ENCODE measurements around the gene VPS39. TPM values are rescaled to one million over a fixed set of nuclear protein-coding genes. Genes with fewer than 3 reads are reported as not detected.

VPS39 gene
- total and polyA plus RNA-seq, 2 donors (not counting 3 experiments of a cell fraction or from before 2014, with no cell fraction given): 56.5 to 56.7 TPM

- ChIA-PET POLR2A (no interaction called here), CTCF (interaction anchor here (1.2 to 1.3 kb wide), 2 partner anchors 8 to 26 kb away, joined by 3 to 5 read pairs; no protein-coding TSS in a partner anchor)
- no peak for DNase-seq (ENCODE audit: low read depth, low spot score)
- Histone ChIP-seq H3K79me2 (ENCODE audit: control insufficient read depth, insufficient read depth, low read length) (no peaks in the 10 kb centered on the region), H3K36me3 (ENCODE audit: control insufficient read depth in 2 of 2, extremely low read depth in 1 of 2, insufficient read depth in 2 of 2, low read length in 2 of 2) (peaks cover 23 to 79% of the 10 kb centered on the region in 2 experiments), H3K4me3 (replicated peaks in 1 of 3; ENCODE audit: insufficient read depth in 1 of 3, low read depth in 1 of 3, low read length in 3 of 3) (no peak overlapping the region), H2AFZ (ENCODE audit: low read depth, low read length) (no peak overlapping the region), H3K9me1 (replicated peaks; ENCODE audit: control insufficient read depth, extremely low read depth, insufficient read depth, low read length) (no peaks in the 10 kb centered on the region), H3K4me1 (ENCODE audit: control insufficient read depth, extremely low read depth, insufficient read depth, low read length) (no peaks in the 10 kb centered on the region), H3K4me2 (ENCODE audit: insufficient read depth, low read length) (no peak overlapping the region), H4K20me1 (replicated peaks; ENCODE audit: control insufficient read depth, extremely low read depth, insufficient read depth, low read length) (no peaks in the 10 kb centered on the region), H3K9ac (replicated peaks; ENCODE audit: extremely low read depth, insufficient read depth, low read length) (no peak overlapping the region), H3K27ac (ENCODE audit: insufficient read depth, low read depth, low read length) (no peak overlapping the region), H3K9me3 (replicated peaks; ENCODE audit: control insufficient read depth, insufficient read depth, low read length) (no peaks in the 10 kb centered on the region), H3K27me3 (ENCODE audit: control insufficient read depth in 2 of 2, insufficient read depth in 2 of 2, low read length in 2 of 2) (no peaks in the 10 kb centered on the region)
- no peak for FAIRE-seq
- TF ChIP-seq POLR2AphosphoS5 (IDR thresholded peaks at IDR 0.05; ENCODE audit: insufficient read depth, low read depth, low read length) (no peak), JUN (IDR thresholded peaks at IDR 0.05; ENCODE audit: borderline replicate concordance, insufficient read depth, insufficient read length, low read depth) (no peak), FOS (IDR thresholded peaks at IDR 0.05; ENCODE audit: borderline replicate concordance, insufficient read depth, low read length) (no peak), GATA2 (IDR thresholded peaks at IDR 0.05; ENCODE audit: insufficient read depth, insufficient read length, low read depth, low read length) (no peak), MAX (IDR thresholded peaks at IDR 0.05; ENCODE audit: insufficient read depth, insufficient read length) (no peak), EZH2 (IDR thresholded peaks at IDR 0.05; ENCODE audit: borderline replicate concordance, low read depth, low read length, severe bottlenecking) (no peak), POLR2A (IDR thresholded peaks at IDR 0.05; ENCODE audit: low read depth, low read length) (no peak), MYC (IDR thresholded peaks at IDR 0.05; ENCODE audit: low read depth, low read length) (no peak)
- TF ChIP-seq, protein P1, sequence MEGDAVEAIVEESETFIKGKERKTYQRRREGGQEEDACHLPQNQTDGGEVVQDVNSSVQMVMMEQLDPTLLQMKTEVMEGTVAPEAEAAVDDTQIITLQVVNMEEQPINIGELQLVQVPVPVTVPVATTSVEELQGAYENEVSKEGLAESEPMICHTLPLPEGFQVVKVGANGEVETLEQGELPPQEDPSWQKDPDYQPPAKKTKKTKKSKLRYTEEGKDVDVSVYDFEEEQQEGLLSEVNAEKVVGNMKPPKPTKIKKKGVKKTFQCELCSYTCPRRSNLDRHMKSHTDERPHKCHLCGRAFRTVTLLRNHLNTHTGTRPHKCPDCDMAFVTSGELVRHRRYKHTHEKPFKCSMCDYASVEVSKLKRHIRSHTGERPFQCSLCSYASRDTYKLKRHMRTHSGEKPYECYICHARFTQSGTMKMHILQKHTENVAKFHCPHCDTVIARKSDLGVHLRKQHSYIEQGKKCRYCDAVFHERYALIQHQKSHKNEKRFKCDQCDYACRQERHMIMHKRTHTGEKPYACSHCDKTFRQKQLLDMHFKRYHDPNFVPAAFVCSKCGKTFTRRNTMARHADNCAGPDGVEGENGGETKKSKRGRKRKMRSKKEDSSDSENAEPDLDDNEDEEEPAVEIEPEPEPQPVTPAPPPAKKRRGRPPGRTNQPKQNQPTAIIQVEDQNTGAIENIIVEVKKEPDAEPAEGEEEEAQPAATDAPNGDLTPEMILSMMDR (IDR thresholded peaks at IDR 0.05; ENCODE audit: extremely low read depth in 1 of 2, insufficient read depth in 1 of 2, low read depth in 1 of 2, low read length in 2 of 2): no peak
- BruUV-seq (replicated peaks): no TSS peak
- intact Hi-C loops (cut with micrococcal nuclease) (no loop called here), dilution Hi-C loops (cut with MboI; ENCODE audit: extremely low pct_ligation_motif_present, low sequenced_read_pairs) (no loop called here)
Measured at GRCh38 chr15:42163947-42164550, 44.1 kb downstream of the VPS39 start.
